Liver (tissue), 9 donors: ENCODE results near the gene MOK. TPM values are rescaled to one million over a fixed set of nuclear protein-coding genes. Genes with fewer than 3 reads are reported as not detected.
"Not testable (repeated sequence)": the region's sequence is repeated elsewhere in the genome, so short reads cannot be mapped to it uniquely, and the experiment has no call there.

Source experiments
- DNase-seq: peaks from one replicate; pipeline ENCODE4 v3.0.0-alpha.2; 2017; ENCODE audit warnings: low spot score
- H3K27ac ChIP-seq, 2 donors: one replicate each; pipeline ENCODE4 v1.7.0; 2013; ENCODE audit warnings: inconsistent platforms in 2 of 2, low read length in 2 of 2, control low read depth in 1 of 2, low read depth in 1 of 2, mild to moderate bottlenecking in 1 of 2
- H3K27me3 ChIP-seq, 4 donors: one replicate each; pipeline versions ENCODE4 v1.6.1 to v1.7.0; 2013; ENCODE audit warnings: low read length in 3 of 4, inconsistent platforms in 1 of 4, mild to moderate bottlenecking in 1 of 4, moderate library complexity in 1 of 4; ENCODE audit not compliant: control insufficient read depth in 4 of 4, insufficient read depth in 4 of 4
- H3K36me3 ChIP-seq, 4 donors: one replicate each; pipeline versions ENCODE4 v1.6.1 to v1.7.0; 2013; ENCODE audit warnings: low read length in 3 of 4, mild to moderate bottlenecking in 3 of 4, low read depth in 1 of 4, moderate library complexity in 1 of 4; ENCODE audit not compliant: control insufficient read depth in 4 of 4, insufficient read depth in 3 of 4
- H3K4me1 ChIP-seq, 4 donors: one replicate each; pipeline versions ENCODE4 v1.6.1 to v1.7.0; 2013; ENCODE audit warnings: low read length in 3 of 4, mild to moderate bottlenecking in 3 of 4, moderate library complexity in 1 of 4; ENCODE audit not compliant: control insufficient read depth in 4 of 4, insufficient read depth in 4 of 4
- H3K4me3 ChIP-seq, 3 donors: one replicate each; pipeline versions ENCODE4 v1.6.1 to v1.7.0; 2013; ENCODE audit warnings: low read length in 3 of 3, control low read depth in 1 of 3, low read depth in 1 of 3, mild to moderate bottlenecking in 1 of 3
- H3K9ac ChIP-seq, 2 donors: one replicate each; pipeline ENCODE4 v1.7.0; 2013; ENCODE audit warnings: low read length in 2 of 2, mild to moderate bottlenecking in 2 of 2, moderate library complexity in 2 of 2, control low read depth in 1 of 2, low read depth in 1 of 2
- H3K9me3 ChIP-seq, 4 donors: one replicate each; pipeline versions ENCODE4 v1.6.1 to v1.7.0; 2013; ENCODE audit warnings: low read length in 3 of 4; ENCODE audit not compliant: control insufficient read depth in 4 of 4
- ATF3 ChIP-seq: IDR thresholded peaks from 2 replicates; pipeline ENCODE4 v1.6.1; 2016; ENCODE audit warnings: antibody characterized with exemption
- CTCF ChIP-seq: fragments of 150-350 bp; IDR thresholded peaks from 2 replicates; pipeline ENCODE4 v1.5.1; 2017; ENCODE audit warnings: improper control_type of control experiment, low read depth, low read length; ENCODE audit not compliant: missing input control
- EGR1 ChIP-seq, 2 donors: IDR thresholded peaks; 2 replicates each; pipeline ENCODE4 v1.6.1; 2016 to 2018; ENCODE audit warnings: antibody characterized with exemption in 2 of 2, low read depth in 2 of 2
- GABPA ChIP-seq, 2 donors: IDR thresholded peaks in 1 of 2; conservative IDR thresholded peaks in 1 of 2; 2 replicates each; pipeline ENCODE4 v1.6.1; 2016; ENCODE audit warnings: antibody characterized with exemption in 2 of 2, mild to moderate bottlenecking in 1 of 2, moderate library complexity in 1 of 2
- HNF4A ChIP-seq, 2 donors: conservative IDR thresholded peaks; 2 replicates each; pipeline ENCODE4 v1.6.1; 2016; ENCODE audit warnings: antibody characterized with exemption in 2 of 2, mild to moderate bottlenecking in 2 of 2
- HNF4G ChIP-seq: IDR thresholded peaks from 2 replicates; pipeline ENCODE4 v1.6.1; 2016; ENCODE audit warnings: antibody characterized with exemption
- JUND ChIP-seq, 2 donors: IDR thresholded peaks; 2 replicates each; pipeline ENCODE4 v1.6.1; 2016; ENCODE audit warnings: antibody characterized with exemption in 2 of 2
- MAX ChIP-seq: IDR thresholded peaks from 2 replicates; pipeline ENCODE4 v1.6.1; 2016; ENCODE audit warnings: antibody characterized with exemption
- NR2F2 ChIP-seq: IDR thresholded peaks from 2 replicates; pipeline ENCODE4 v1.6.1; 2016; ENCODE audit warnings: antibody characterized with exemption
- RAD21 ChIP-seq, 2 donors: IDR thresholded peaks; 2 replicates each; pipeline ENCODE4 v1.6.1; 2016; ENCODE audit warnings: antibody characterized with exemption in 2 of 2, mild to moderate bottlenecking in 2 of 2
- REST ChIP-seq: IDR thresholded peaks from 2 replicates; pipeline ENCODE4 v1.6.1; 2016; ENCODE audit warnings: antibody characterized with exemption, mild to moderate bottlenecking
- RXRA ChIP-seq, 2 donors: IDR thresholded peaks; 2 replicates each; pipeline ENCODE4 v1.6.1; 2017 to 2018; ENCODE audit warnings: antibody characterized with exemption in 2 of 2, mild to moderate bottlenecking in 1 of 2
- SP1 ChIP-seq: IDR thresholded peaks from 2 replicates; pipeline ENCODE4 v1.6.1; 2018; ENCODE audit warnings: antibody characterized with exemption, mild to moderate bottlenecking
- TAF1 ChIP-seq: conservative IDR thresholded peaks from 2 replicates; pipeline ENCODE4 v1.6.1; 2016; ENCODE audit warnings: antibody characterized with exemption, mild to moderate bottlenecking
- YY1 ChIP-seq: IDR thresholded peaks from 2 replicates; pipeline ENCODE4 v1.6.1; 2016; ENCODE audit warnings: antibody characterized with exemption, mild to moderate bottlenecking
- ZBTB33 ChIP-seq: IDR thresholded peaks from 2 replicates; pipeline ENCODE4 v1.6.1; 2016; ENCODE audit warnings: antibody characterized with exemption
- WGBS: extraction: QIAGEN DNeasy Blood & Tissue Kit; methylation state at CpG from one replicate; pipeline ENCODE4 v1.1.7; 2013; 5-methylcytosine and 5-hydroxymethylcytosine counted together
- polyA plus RNA-seq, 2 donors: library from polyadenylated mRNA; stranded (reverse) in 1 of 2; unstranded in 1 of 2; fragments of 200-250 nt in 1 of 2; fragments of >200 nt in 1 of 2; fragmentation: Nextera tagmentation in 1 of 2; extraction: Ambion mirVana in 1 of 2; gene quantifications; one replicate each; pipeline versions ENCODE4 v1.2.1 to v1.2.3, GENCODE V29; 2013 to 2015
- total RNA-seq, 2 donors: library from RNA; depleted of rRNA; stranded (reverse); fragments of >200 nt; gene quantifications; one replicate each; pipeline ENCODE4 v1.2.3, GENCODE V29; 2014
- donor health status: healthy.
- donor health status: healthy.
- donor health status: healthy.
- donor health status: healthy.
- donor health status: healthy.

Gene MOK
- total and polyA plus RNA-seq, 4 donors, result 2.4 to 6.4 (median 2.9) TPM

- H3K4me3 ChIP-seq, result no peak overlapping the region
- no peaks in the 10 kb centered on the region for H3K27me3 ChIP-seq
- no peak overlapping the region for H3K27ac ChIP-seq
- H3K9me3 ChIP-seq, result no peaks in the 10 kb centered on the region
- H3K4me1 ChIP-seq, result no peaks in the 10 kb centered on the region
- DNase-seq, result no peak
- H3K36me3 ChIP-seq, result peaks cover 0 to 4% (median 4%) of the 10 kb centered on the region in 4 donors
- TF ChIP-seq CTCF, result no peak
- TF ChIP-seq RAD21 (IDR thresholded peaks at IDR 0.05), result no peak
- no peak for TF ChIP-seq GABPA (IDR thresholded peaks at IDR 0.05 in 1 of 2, conservative IDR thresholded peaks at IDR 0.05 in 1 of 2)
- TF ChIP-seq JUND (IDR thresholded peaks at IDR 0.05), result no peak
- 84% methylated on average over 7 of the region's 7 CpGs for WGBS
- no peak overlapping the region for H3K9ac ChIP-seq
Measured at GRCh38 chr14:102333390-102333789, 28.4 kb upstream of the MOK start.

- no peaks in the 10 kb centered on the region for H3K27me3 ChIP-seq
- no peaks in the 10 kb centered on the region for H3K9me3 ChIP-seq
- no peak for DNase-seq
- no peak overlapping the region for H3K9ac ChIP-seq
- TF ChIP-seq YY1 (no peak), NR2F2 (no peak), SP1 (no peak), EGR1 (IDR thresholded peaks at IDR 0.05; ENCODE audit: low read depth in 2 of 2) (no peak), RXRA (IDR thresholded peaks at IDR 0.05) (no peak), MAX (no peak), HNF4G (no peak), ATF3 (no peak), TAF1 (no peak), ZBTB33 (no peak), REST (no peak), GABPA (IDR thresholded peaks at IDR 0.05 in 1 of 2, conservative IDR thresholded peaks at IDR 0.05 in 1 of 2) (no peak), RAD21 (IDR thresholded peaks at IDR 0.05) (no peak), HNF4A (conservative IDR thresholded peaks at IDR 0.05) (no peak)
- 95% methylated on average over 8 of the region's 8 CpGs for WGBS
- no peak overlapping the region for H3K27ac ChIP-seq
- H3K4me3 ChIP-seq, result no peak overlapping the region
- no peaks in the 10 kb centered on the region for H3K4me1 ChIP-seq
- H3K36me3 ChIP-seq, result peaks cover 0 to 9% (median 4%) of the 10 kb centered on the region in 4 donors
Measured at GRCh38 chr14:102330806-102331205, 25.8 kb upstream of the MOK start.

- WGBS, result 87% methylated on average over 6 of the region's 6 CpGs
- not testable (repeated sequence) for DNase-seq
Measured at GRCh38 chr14:102329381-102329780, 24.4 kb upstream of the MOK start.

More at GRCh38 chr14:102329381-102329780, 24.4 kb upstream of the MOK start:
- H3K4me1 ChIP-seq, H3K27ac ChIP-seq, H3K9me3 ChIP-seq, H3K27me3 ChIP-seq, H3K4me3 ChIP-seq, H3K36me3 ChIP-seq, H3K9ac ChIP-seq: not testable (repeated sequence)
